ENCODE data around the gene AK1. TPM values are rescaled to one million over a fixed set of nuclear protein-coding genes. Genes with fewer than 3 reads are reported as not detected.

AK1 gene
- total and polyA plus RNA-seq, 9 of the 15 experiments (the other 6 are each of a cell fraction or from before 2014, with no cell fraction given), result 10.1 to 71.8 (median 39.0) TPM

GRCh38 chr9:127903557-127904475 lies 26.3 kb upstream of the AK1 start (continued):
- peak; percentile 68 for TF ChIP-seq POLR2G (IDR thresholded peaks at IDR 0.05; ENCODE audit: low read depth, low read length)
- TF ChIP-seq HDGF (IDR thresholded peaks at IDR 0.05), result 0 out of 2 replicates have a peak, but pooled peaks have one; percentile 58
- peak; percentile 54; the same call in 1 of the 2 replicates for TF ChIP-seq MYNN (IDR thresholded peaks at IDR 0.05)
- TF ChIP-seq MYNN (CRISPR knock-in tag; IDR thresholded peaks at IDR 0.05), result no peak
- 0 out of 2 replicates have a peak, but pooled peaks have one; percentile 15 for TF ChIP-seq ESRRA (IDR thresholded peaks at IDR 0.05; ENCODE audit: borderline replicate concordance, low read depth)
- peak; percentile 24; the same call in 1 of the 2 replicates for TF ChIP-seq CREB1 (IDR thresholded peaks at IDR 0.05)
- TF ChIP-seq CREB1 (CRISPR knock-in tag; IDR thresholded peaks at IDR 0.05), result peak; percentile 53; the same call in 1 of the 2 replicates
- TF ChIP-seq SMARCB1 (IDR thresholded peaks at IDR 0.05; ENCODE audit: insufficient read length, low read depth), result no peak
- TF ChIP-seq ZNF445 (CRISPR knock-in tag; IDR thresholded peaks at IDR 0.05; ENCODE audit: low read depth), result no peak
- no peak for TF ChIP-seq NCOA6 (IDR thresholded peaks at IDR 0.05)
- TF ChIP-seq THRA (IDR thresholded peaks at IDR 0.05), result no peak
- TF ChIP-seq TBP (optimal IDR thresholded peaks at IDR 0.05; ENCODE audit: low read depth, low read length), result peak; percentile 49
- TF ChIP-seq ZNF830 (CRISPR knock-in tag; IDR thresholded peaks at IDR 0.05), result no peak
- TF ChIP-seq ZBTB8A (IDR thresholded peaks at IDR 0.05; ENCODE audit: partially characterized antibody), result no peak
- TF ChIP-seq ZNF224 (CRISPR knock-in tag; IDR thresholded peaks at IDR 0.05), result no peak
- no peak for TF ChIP-seq MLX (CRISPR knock-in tag; conservative IDR thresholded peaks at IDR 0.05)
- TF ChIP-seq GTF2B (IDR thresholded peaks at IDR 0.05; ENCODE audit: extremely low read depth, insufficient read length), result no peak
- TF ChIP-seq SUPT5H (IDR thresholded peaks at IDR 0.05), result peak; percentile 56; the same call in 1 of the 2 replicates
- TF ChIP-seq ZFPM2 (CRISPR knock-in tag; IDR thresholded peaks at IDR 0.05), result no peak
- TF ChIP-seq JUN (IDR thresholded peaks at IDR 0.05; ENCODE audit: borderline replicate concordance, low read depth, low read length), result no peak
- TF ChIP-seq JUN (CRISPR knock-in tag; IDR thresholded peaks at IDR 0.05; ENCODE audit: borderline replicate concordance), result peak; percentile 77; the same call in 1 of the 2 replicates
- TF ChIP-seq ARID1B (IDR thresholded peaks at IDR 0.05), result peak; percentile 38; the same call in 1 of the 2 replicates
- TF ChIP-seq SLC30A9 (CRISPR knock-in tag; IDR thresholded peaks at IDR 0.05), result no peak
- TF ChIP-seq CBX3 (IDR thresholded peaks at IDR 0.05; ENCODE audit: borderline replicate concordance in 1 of 2, low read length in 2 of 2), result no peak; a peak in 1 of 3 replicates
- peak; percentile 81 for TF ChIP-seq PKNOX1 (IDR thresholded peaks at IDR 0.05)
- TF ChIP-seq CSDE1 (IDR thresholded peaks at IDR 0.05), result no peak
- peak; percentile 65 for TF ChIP-seq ZFX (CRISPR knock-in tag; IDR thresholded peaks at IDR 0.05)
